SK-N-SH (cell line): ENCODE measurements around the gene VIPAS39. TPM values are rescaled to one million over a fixed set of nuclear protein-coding genes. Genes with fewer than 3 reads are reported as not detected.

Experiments used
- CTCF ChIA-PET: fragments of 300-600, 350-600 bp; formaldehyde crosslinking; extraction: SDS; loops from one replicate; lab custom pipeline; 2021; lab: Yijun Ruan, JAX
- POLR2A ChIA-PET: fragments of 350-600 bp; sonication (Branson Sonifier 250); formaldehyde crosslinking; extraction: SDS; loops from one replicate; lab custom pipeline; 2020; ENCODE audit warnings: antibody characterized with exemption, inconsistent platforms; lab: Yijun Ruan, JAX
- DNase-seq: peaks from one replicate; pipeline ENCODE4 v3.0.0; 2012
- H2AFZ ChIP-seq: fragments of 200-600 bp; sonication (generic); 2 replicates; pipeline ENCODE4 v1.8.1; 2016; ENCODE audit warnings: antibody characterized with exemption, mild to moderate bottlenecking, low read depth
- H3F3A ChIP-seq: fragments of 200-600 bp; sonication (generic); replicated peaks from 2 replicates; pipeline ENCODE3; 2016; ENCODE audit warnings: antibody characterized with exemption, mild to moderate bottlenecking; ENCODE audit not compliant: insufficient read depth
- H3K27ac ChIP-seq, 2 experiments: fragments of 200-500 bp in 1 of 2; fragments of 200-600 bp in 1 of 2; sonication (Bioruptor generic) in 1 of 2; sonication (generic), shearing (Covaris generic) in 1 of 2; 2 replicates each; pipeline versions ENCODE4 v1.5.1 to v1.6.1; 2014 to 2016; ENCODE audit warnings: low read depth in 2 of 2, inconsistent platforms in 1 of 2, low read length in 1 of 2, mild to moderate bottlenecking in 1 of 2, mixed read lengths in 1 of 2
- H3K27me3 ChIP-seq: fragments of 200-600 bp; sonication (generic), shearing (Covaris generic); 2 replicates; pipeline ENCODE4 v1.6.1; 2016; ENCODE audit warnings: mixed run types; ENCODE audit not compliant: insufficient read depth
- H3K36me3 ChIP-seq, 2 experiments: fragments of 200-500 bp in 1 of 2; fragments of 200-600 bp in 1 of 2; sonication (Bioruptor generic) in 1 of 2; sonication (generic) in 1 of 2; replicated peaks in 1 of 2; 2 replicates each; pipeline versions ENCODE3 to v1.5.1; 2014 to 2016; ENCODE audit warnings: low read length in 1 of 2, mild to moderate bottlenecking in 1 of 2; ENCODE audit not compliant: insufficient read depth in 2 of 2, control insufficient read depth in 1 of 2
- H3K4me1 ChIP-seq, 2 experiments: fragments of 200-500 bp in 1 of 2; fragments of 200-600 bp in 1 of 2; sonication (Bioruptor generic) in 1 of 2; sonication (generic), shearing (Covaris generic) in 1 of 2; 2 replicates each; pipeline versions ENCODE4 v1.5.1 to v1.6.1; 2014 to 2016; ENCODE audit warnings: low read depth in 1 of 2, low read length in 1 of 2, mixed run types in 1 of 2; ENCODE audit not compliant: insufficient read depth in 2 of 2, control insufficient read depth in 1 of 2
- H3K4me2 ChIP-seq: fragments of 200-600 bp; sonication (generic), shearing (Covaris generic); 2 replicates; pipeline ENCODE4 v1.6.1; 2017; ENCODE audit warnings: mixed run types
- H3K4me3 ChIP-seq, 2 experiments: fragments of 200-500 bp in 1 of 2; fragments of 200-600 bp in 1 of 2; sonication (Bioruptor generic) in 1 of 2; sonication (generic), shearing (Covaris generic) in 1 of 2; 2 replicates each; pipeline versions ENCODE4 v1.5.1 to v1.8.1; 2014 to 2016; ENCODE audit warnings: low read depth in 2 of 2, inconsistent platforms in 1 of 2, low read length in 1 of 2, mild to moderate bottlenecking in 1 of 2, mixed read lengths in 1 of 2, moderate library complexity in 1 of 2
- H3K79me2 ChIP-seq: fragments of 200-600 bp; sonication (generic); 2 replicates; pipeline ENCODE4 v1.8.1; 2017; ENCODE audit warnings: mild to moderate bottlenecking; ENCODE audit not compliant: insufficient read depth
- H3K9ac ChIP-seq: fragments of 200-600 bp; sonication (generic); 2 replicates; pipeline ENCODE4 v1.6.1; 2017; ENCODE audit warnings: mixed run types
- H3K9me2 ChIP-seq: fragments of 200-600 bp; sonication (generic); 2 replicates; pipeline ENCODE4 v1.6.1; 2017; ENCODE audit warnings: mixed run types
- H3K9me3 ChIP-seq: fragments of 200-600 bp; sonication (generic); 2 replicates; pipeline ENCODE4 v1.6.1; 2017; ENCODE audit warnings: mixed run types, mild to moderate bottlenecking, moderate library complexity
- H4K20me1 ChIP-seq: fragments of 200-600 bp; sonication (generic); 2 replicates; pipeline ENCODE4 v1.6.1; 2017; ENCODE audit warnings: mild to moderate bottlenecking, mixed run types; ENCODE audit not compliant: insufficient read depth
- CTCF ChIP-seq: fragments of 200-600 bp; sonication (generic); IDR thresholded peaks from 2 replicates; pipeline ENCODE4 v1.6.1; 2017; ENCODE audit warnings: antibody characterized with exemption, mild to moderate bottlenecking, moderate library complexity
- EP300 ChIP-seq, 2 experiments: IDR thresholded peaks; 2 replicates each; pipeline versions ENCODE4 v1.4.0 to v1.6.1; 2012; ENCODE audit warnings: borderline replicate concordance in 1 of 2, low read depth in 1 of 2, low read length in 1 of 2
- FOXJ3 ChIP-seq: sonication (generic); formaldehyde crosslinking; IDR thresholded peaks from 2 replicates; pipeline ENCODE4 v1.5.1; 2020; ENCODE audit warnings: mild to moderate bottlenecking, missing genetic modification reagents
- GABPA ChIP-seq: IDR thresholded peaks from 2 replicates; pipeline ENCODE4 v1.4.0; 2012; ENCODE audit warnings: low read depth, mild to moderate bottlenecking
- GATA2 ChIP-seq: sonication (generic); formaldehyde crosslinking; IDR thresholded peaks from 2 replicates; pipeline ENCODE4 v1.5.0; 2020; ENCODE audit warnings: mild to moderate bottlenecking, missing genetic modification reagents
- IRF3 ChIP-seq: fragments of 150-350 bp; IDR thresholded peaks from 2 replicates; pipeline ENCODE4 v1.6.1; 2016; ENCODE audit warnings: mild to moderate bottlenecking, low read depth, low read length
- MEF2A ChIP-seq: IDR thresholded peaks from 2 replicates; pipeline ENCODE4 v1.4.0; 2012; ENCODE audit warnings: low read depth, borderline replicate concordance
- MXI1 ChIP-seq: IDR thresholded peaks from 2 replicates; pipeline ENCODE4 v1.6.1; 2012; ENCODE audit warnings: mild to moderate bottlenecking, low read depth, low read length, improper control_type of control experiment
- NRF1 ChIP-seq: IDR thresholded peaks from 2 replicates; pipeline ENCODE4 v1.6.1; 2012; ENCODE audit warnings: low read depth, mild to moderate bottlenecking, low read length
- PBX3 ChIP-seq: IDR thresholded peaks from 2 replicates; pipeline ENCODE4; 2012
- POLR2AphosphoS5 ChIP-seq: IDR thresholded peaks from 2 replicates; pipeline ENCODE4 v1.6.1; 2012; ENCODE audit warnings: low read depth, low read length
- RAD21 ChIP-seq: IDR thresholded peaks from 2 replicates; pipeline ENCODE4 v1.6.1; 2012; ENCODE audit warnings: mild to moderate bottlenecking, low read length
- RCOR1 ChIP-seq: fragments of 150-350 bp; IDR thresholded peaks from 2 replicates; pipeline ENCODE4 v1.6.1; 2017; ENCODE audit warnings: antibody characterized with exemption, low read length
- RFX5 ChIP-seq: IDR thresholded peaks from 2 replicates; pipeline ENCODE4 v1.6.1; 2012; ENCODE audit warnings: mild to moderate bottlenecking, improper control_type of control experiment, low read length
- SIN3A ChIP-seq: IDR thresholded peaks from 2 replicates; pipeline ENCODE4 v1.6.1; 2012; ENCODE audit warnings: low read depth, mild to moderate bottlenecking, low read length, moderate library complexity, borderline replicate concordance
- TAF1 ChIP-seq: IDR thresholded peaks from 2 replicates; pipeline ENCODE4 v1.6.1; 2012; ENCODE audit warnings: low read depth, mild to moderate bottlenecking, low read length, moderate library complexity, borderline replicate concordance
- TEAD4 ChIP-seq: IDR thresholded peaks from 2 replicates; pipeline ENCODE4 v1.4.0; 2012; ENCODE audit warnings: mild to moderate bottlenecking, borderline replicate concordance; ENCODE audit not compliant: insufficient read depth
- USF1 ChIP-seq: IDR thresholded peaks from 2 replicates; pipeline ENCODE4 v1.4.0; 2012; ENCODE audit warnings: low read depth, borderline replicate concordance
- YY1 ChIP-seq: IDR thresholded peaks from 2 replicates; pipeline ENCODE4 v1.4.0; 2012; ENCODE audit warnings: low read depth, mild to moderate bottlenecking
- ZBTB33 ChIP-seq: IDR thresholded peaks from 2 replicates; pipeline ENCODE4 v1.4.0; 2012; ENCODE audit warnings: low read depth, borderline replicate concordance
- WGBS: methylation state at CpG from one replicate; pipeline ENCODE4 v1.1.6; 2017; ENCODE audit warnings: low lambda C conversion rate; 5-methylcytosine and 5-hydroxymethylcytosine counted together
- polyA plus RNA-seq, 3 experiments: library from polyadenylated mRNA; depleted of rRNA; stranded (reverse); fragments of >200 nt; gene quantifications; 2 replicates each; pipeline ENCODE4 v1.2.3, GENCODE V29; 2012

VIPAS39 gene
- polyA plus RNA-seq, 1 of the 3 experiments (the other 2 are of a cell fraction) = 20.8 TPM

- H2AFZ ChIP-seq = no peak overlapping the region
- H3K9me2 ChIP-seq = no peaks in the 10 kb centered on the region
- H3K4me2 ChIP-seq = no peak overlapping the region
- no peaks in the 10 kb centered on the region for H3K27me3 ChIP-seq
- 83% methylated on average over 4 of the region's 4 CpGs for WGBS
- no peak for DNase-seq
- H4K20me1 ChIP-seq = no peaks in the 10 kb centered on the region
- TF ChIP-seq FOXJ3 (CRISPR knock-in tag) (no peak), EP300 (IDR thresholded peaks at IDR 0.05; ENCODE audit: borderline replicate concordance in 1 of 2, low read depth in 1 of 2, low read length in 1 of 2) (no peak), NRF1 (no peak), SIN3A (no peak), POLR2AphosphoS5 (no peak), PBX3 (no peak), RAD21 (no peak), RFX5 (no peak), YY1 (no peak), TAF1 (no peak), TEAD4 (no peak), CTCF (no peak), GATA2 (no peak), MXI1 (no peak), RCOR1 (no peak), USF1 (no peak), MEF2A (no peak), GABPA (no peak), IRF3 (no peak), ZBTB33 (no peak)
- H3K9me3 ChIP-seq = no peaks in the 10 kb centered on the region
- H3K36me3 ChIP-seq = no peaks in the 10 kb centered on the region
- no peaks in the 10 kb centered on the region for H3K79me2 ChIP-seq
- no peak overlapping the region for H3K9ac ChIP-seq
- H3K27ac ChIP-seq = no peak overlapping the region
- ChIA-PET POLR2A (no interaction called here), CTCF (no interaction called here)
- no peak overlapping the region for H3K4me3 ChIP-seq
- no peaks in the 10 kb centered on the region for H3F3A ChIP-seq
- H3K4me1 ChIP-seq = no peaks in the 10 kb centered on the region
These were observed 67.2 kb downstream of the VIPAS39 start for GRCh38 chr14:77390188-77390587.
